ENCODE data around the gene HTD2. TPM values are rescaled to one million over a fixed set of nuclear protein-coding genes. Genes with fewer than 3 reads are reported as not detected.
"Not testable (repeated sequence)": the region's sequence is repeated elsewhere in the genome, so short reads cannot be mapped to it uniquely, and the experiment has no call there.

Gene HTD2
- total and polyA plus RNA-seq, 3 donors from 2014 or later = 14.6 to 16.4 (median 15.1) TPM

GRCh38 chr3:58271901-58272501, 34.3 kb upstream of the HTD2 start:
- intact Hi-C loops (cut with DNase I; ENCODE audit: low total_unique reads) = no loop called here
- Histone ChIP-seq H3K27ac (no peak overlapping the region), H3K27me3 (no peaks in the 10 kb centered on the region), H3K9me3 (no peaks in the 10 kb centered on the region), H3K36me3 (ENCODE audit: low read depth, missing control alignments) (no peaks in the 10 kb centered on the region), H3K4me3 (no peak overlapping the region), H3K4me1 (no peaks in the 10 kb centered on the region)
- WGBS, 2 donors = 81 to 89% methylated on average over 7 of the region's 7 CpGs
- no peak for TF ChIP-seq POLR2A (IDR thresholded peaks at IDR 0.05)
- TF ChIP-seq CTCF (IDR thresholded peaks at IDR 0.05) = no peak
- DNase-seq = no peak

GRCh38 chr3:58272891-58273290, 33.4 kb upstream of the HTD2 start:
- no peaks in the 10 kb centered on the region for H3K4me1 ChIP-seq
- intact Hi-C loops (cut with DNase I; ENCODE audit: low total_unique reads) = no loop called here
- H3K4me3 ChIP-seq = no peak overlapping the region
- H3K27ac ChIP-seq = no peak overlapping the region
- 80 to 90% methylated on average over 3 of the region's 3 CpGs for WGBS, 2 donors
- no peaks in the 10 kb centered on the region for H3K36me3 ChIP-seq (ENCODE audit: low read depth, missing control alignments)
- no peaks in the 10 kb centered on the region for H3K27me3 ChIP-seq
- DNase-seq = no peak
- TF ChIP-seq CTCF (IDR thresholded peaks at IDR 0.05) = no peak
- TF ChIP-seq POLR2A (IDR thresholded peaks at IDR 0.05) = no peak
- H3K9me3 ChIP-seq = no peaks in the 10 kb centered on the region

GRCh38 chr3:58273362-58273761, 33.0 kb upstream of the HTD2 start:
- H3K27ac ChIP-seq = not testable (repeated sequence)

GRCh38 chr3:58274027-58274614, 32.2 kb upstream of the HTD2 start:
- Histone ChIP-seq H3K36me3 (ENCODE audit: low read depth, missing control alignments) (no peaks in the 10 kb centered on the region), H3K4me1 (no peaks in the 10 kb centered on the region), H3K9me3 (no peaks in the 10 kb centered on the region), H3K27me3 (no peaks in the 10 kb centered on the region), H3K4me3 (no peak overlapping the region), H3K27ac (no peak overlapping the region)
- no peak for DNase-seq
- 73 to 77% methylated on average over 3 of the region's 3 CpGs for WGBS, 2 donors
- TF ChIP-seq POLR2A (IDR thresholded peaks at IDR 0.05) = no peak
- no peak for TF ChIP-seq CTCF (IDR thresholded peaks at IDR 0.05)
- intact Hi-C loops (cut with DNase I; ENCODE audit: low total_unique reads) = no loop called here

More at GRCh38 chr3:58273362-58273761, 33.0 kb upstream of the HTD2 start:
- H3K4me3 ChIP-seq; H3K27me3 ChIP-seq; H3K9me3 ChIP-seq; DNase-seq; H3K4me1 ChIP-seq; intact Hi-C loops (cut with DNase I; ENCODE audit: low total_unique reads); H3K36me3 ChIP-seq (ENCODE audit: low read depth, missing control alignments): not testable (repeated sequence)
- 93 to 97% methylated on average over 3 of the region's 3 CpGs for WGBS, 2 donors

- no peak for DNase-seq
- H3K27ac ChIP-seq = no peak overlapping the region
- H3K36me3 ChIP-seq (ENCODE audit: low read depth, missing control alignments) = no peaks in the 10 kb centered on the region
- H3K9me3 ChIP-seq = no peaks in the 10 kb centered on the region
- intact Hi-C loops (cut with DNase I; ENCODE audit: low total_unique reads) = no loop called here
- H3K27me3 ChIP-seq = no peaks in the 10 kb centered on the region
- no peaks in the 10 kb centered on the region for H3K4me1 ChIP-seq
- no peak for TF ChIP-seq CTCF (IDR thresholded peaks at IDR 0.05)
- TF ChIP-seq POLR2A (IDR thresholded peaks at IDR 0.05) = no peak
- no peak overlapping the region for H3K4me3 ChIP-seq
- WGBS, 2 donors = 90 to 96% methylated on average over 3 to 7 of the region's 7 CpGs
Measured at GRCh38 chr3:58281069-58281468, 25.3 kb upstream of the HTD2 start.
